ENCODE measurements around the gene RFPL4A. TPM values are rescaled to one million over a fixed set of nuclear protein-coding genes. Genes with fewer than 3 reads are reported as not detected.

RFPL4A gene
- total and polyA plus RNA-seq, 2 of the 13 experiments (the other 11 are each of a cell fraction or from before 2014, with no cell fraction given), result not detected

GRCh38 chr19:55809381-55810058 is 50.6 kb downstream of the RFPL4A start (continued):
- TF ChIP-seq MNT (IDR thresholded peaks at IDR 0.05) (0 out of 2 replicates have a peak, but pooled peaks have one; percentile 34), ERF (CRISPR knock-in tag; IDR thresholded peaks at IDR 0.05) (0 out of 2 replicates have a peak, but pooled peaks have one; percentile 33), STAG1 (CRISPR knock-in tag; IDR thresholded peaks at IDR 0.05) (peak; percentile 61)

GRCh38 chr19:55811340-55811739 is 52.4 kb downstream of the RFPL4A start:
- H3K9me3 ChIP-seq (ENCODE audit: low read length), result no peaks in the 10 kb centered on the region
- in situ Hi-C loops (cut with HindIII; ENCODE audit: extremely low pct_ligation_motif_present, low pct_unique_long_range_greater_than_20kb) (no loop called here), intact Hi-C loops (cut with micrococcal nuclease; ENCODE audit: unreplicated experiment) (no loop called here)
- H3K4me3 ChIP-seq (replicated peaks in 1 of 3; ENCODE audit: insufficient read depth in 1 of 3, low read depth in 2 of 3, low read length in 3 of 3), result no peak overlapping the region
- H3K36me3 ChIP-seq (replicated peaks in 1 of 2; ENCODE audit: control insufficient read depth in 1 of 2, insufficient read depth in 2 of 2, low read length in 2 of 2), result no peaks in the 10 kb centered on the region
- H3K27me3 ChIP-seq (ENCODE audit: control insufficient read depth in 1 of 2, insufficient read depth in 2 of 2, low read length in 2 of 2), result peaks cover 0 to 10% of the 10 kb centered on the region in 2 experiments; a peak in 2 of 5 replicates
- no peak overlapping the region for H3K4me2 ChIP-seq (ENCODE audit: low read depth, low read length)
- no TSS peak for BruUV-seq (replicated peaks)
- H3K79me2 ChIP-seq (ENCODE audit: insufficient read depth, low read length), result no peaks in the 10 kb centered on the region
- no peak overlapping the region for H3K9ac ChIP-seq (ENCODE audit: insufficient read depth, low read depth, low read length)
- POLR2A ChIA-PET, result no interaction called here
- H3K27ac ChIP-seq (ENCODE audit: extremely low read length, insufficient read depth, low read length), result no peak overlapping the region
- WGBS (ENCODE audit: low lambda C conversion rate), result 9% methylated on average over 3 of the region's 3 CpGs
- H3K4me1 ChIP-seq (ENCODE audit: insufficient read depth, low read length), result peaks cover 4% of the 10 kb centered on the region; the same call in 1 of the 2 replicates
- H4K20me1 ChIP-seq (ENCODE audit: insufficient read depth, low read length), result no peaks in the 10 kb centered on the region
- DNase-seq (ENCODE audit: low spot score) (no peak), ATAC-seq (no peak), FAIRE-seq (no peak)
- H2AFZ ChIP-seq (ENCODE audit: low read length), result no peak overlapping the region
- CTCF ChIA-PET (ENCODE audit: low intra/inter-chr PET ratio, low total read pairs), result no interaction called here
- no peak for TF ChIP-seq HNRNPUL1 (IDR thresholded peaks at IDR 0.05; ENCODE audit: low read depth, low read length)
- TF ChIP-seq HNF1B (CRISPR knock-in tag; IDR thresholded peaks at IDR 0.05), result no peak
- no peak for TF ChIP-seq ZNF605 (CRISPR knock-in tag; IDR thresholded peaks at IDR 0.05)
- no peak for TF ChIP-seq PAX8 (CRISPR knock-in tag; IDR thresholded peaks at IDR 0.05; ENCODE audit: borderline replicate concordance)
- no peak for TF ChIP-seq MAZ (IDR thresholded peaks at IDR 0.05; ENCODE audit: borderline replicate concordance, low read depth, low read length)
- TF ChIP-seq MAZ (CRISPR knock-in tag; IDR thresholded peaks at IDR 0.05; ENCODE audit: low read depth), result no peak
- TF ChIP-seq ZNF142 (CRISPR knock-in tag; IDR thresholded peaks at IDR 0.05), result no peak
- TF ChIP-seq MAFF (IDR thresholded peaks at IDR 0.05; ENCODE audit: low read depth, low read length), result no peak
- no peak for TF ChIP-seq ZNF614 (CRISPR knock-in tag; IDR thresholded peaks at IDR 0.05; ENCODE audit: borderline replicate concordance)
- TF ChIP-seq THAP11 (CRISPR knock-in tag; IDR thresholded peaks at IDR 0.05), result no peak
- TF ChIP-seq PPARG (CRISPR knock-in tag; conservative IDR thresholded peaks at IDR 0.05), result no peak
- no peak for TF ChIP-seq SMARCC2 (IDR thresholded peaks at IDR 0.05)
